ENCODE results near the gene MUC4. TPM values are rescaled to one million over a fixed set of nuclear protein-coding genes. Genes with fewer than 3 reads are reported as not detected.
A peak's percentile ranks its signal among the peaks of the same experiment; 100 is the strongest.

The MUC4 gene
- total and polyA plus RNA-seq, 9 of the 15 experiments (the other 6 are each of a cell fraction or from before 2014, with no cell fraction given), result under 0.01 to 0.21 (median 0.10) TPM; not detected in 4

DNA sequence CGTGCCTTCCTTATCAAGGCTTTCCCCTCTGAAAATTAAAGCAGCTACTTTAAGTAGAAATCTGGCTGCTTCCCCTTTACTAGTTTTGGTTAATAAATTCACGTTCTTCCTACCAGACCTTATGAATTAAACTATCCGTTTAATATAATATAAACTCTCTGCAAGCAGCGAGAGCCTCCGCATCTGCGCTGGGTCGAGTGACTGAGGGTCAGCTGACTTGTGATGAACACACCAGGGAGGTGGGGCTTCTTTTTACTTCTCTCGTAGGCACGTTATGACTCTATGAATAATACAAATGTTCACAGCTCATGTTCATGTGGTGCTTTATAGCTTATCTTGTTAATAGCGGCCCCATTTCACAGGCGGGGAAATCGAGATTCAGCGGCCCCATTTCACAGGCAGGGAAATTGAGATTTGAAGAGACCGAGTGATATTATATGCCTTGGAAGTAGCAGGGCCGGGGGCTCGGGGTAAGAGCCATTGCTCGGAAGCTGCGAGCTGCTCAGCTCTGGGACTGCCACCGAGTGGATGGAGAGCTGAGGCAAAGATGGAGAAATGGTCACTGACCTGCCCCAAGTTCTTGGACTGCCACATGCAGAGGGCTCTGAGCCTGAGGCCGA is 8.3 kb downstream of the MUC4 start:
- CTCF ChIA-PET (ENCODE audit: low intra/inter-chr PET ratio), result no interaction called here
- DNase-seq (ENCODE audit: extremely low read depth in 1 of 4, low spot score in 3 of 4) (peak in 2 of 4 experiments; percentile 39 to 44), FAIRE-seq (no peak), ATAC-seq (peak; percentile 40)
- in situ Hi-C loops (cut with MboI) (no loop called here), intact Hi-C loops (cut with micrococcal nuclease) (no loop called here)
- no peaks in the 10 kb centered on the region for H3K79me2 ChIP-seq (ENCODE audit: control insufficient read depth, insufficient read depth, low read length)
- no peaks in the 10 kb centered on the region for H3K9me3 ChIP-seq (replicated peaks; ENCODE audit: control insufficient read depth, insufficient read depth, low read depth, low read length)
- 40% methylated on average over 20 of the region's 20 CpGs for WGBS (ENCODE audit: insufficient coverage, low coverage, missing lambda C conversion rate)
- H3K4me2 ChIP-seq (ENCODE audit: insufficient read depth, low read length), result peak overlapping the region; percentile 78
- no peaks in the 10 kb centered on the region for H3K9me1 ChIP-seq (ENCODE audit: control insufficient read depth, insufficient read depth, low read length)
- no peak overlapping the region for H3K4me3 ChIP-seq
- no peaks in the 10 kb centered on the region for H4K20me1 ChIP-seq (replicated peaks; ENCODE audit: control insufficient read depth, insufficient read depth, low read length)
- no peaks in the 10 kb centered on the region for H3K27me3 ChIP-seq (ENCODE audit: control insufficient read depth in 2 of 2, insufficient read depth in 2 of 2, low read length in 2 of 2)
- no peaks in the 10 kb centered on the region for H3K36me3 ChIP-seq (ENCODE audit: control insufficient read depth, insufficient read depth, low read length)
- H3K27ac ChIP-seq (ENCODE audit: extremely low read depth, low read depth, low read length), result peak overlapping the region; percentile 82
- BruUV-seq (replicated peaks), result no TSS peak
- peak overlapping the region; percentile 39 to 87; a peak in 2 of 4 replicates for H3K9ac ChIP-seq (ENCODE audit: insufficient read depth in 1 of 2, low read depth in 2 of 2, low read length in 2 of 2)
- POLR2A ChIA-PET, result interaction anchor here (0.6 to 1.4 kb wide), 3 partner anchors 8 to 12 kb away, joined by 3 to 6 read pairs (median 5); no protein-coding TSS in a partner anchor
- peaks cover 52 to 54% of the 10 kb centered on the region in 2 experiments for H3K4me1 ChIP-seq (replicated peaks in 1 of 2; ENCODE audit: control insufficient read depth in 2 of 2, insufficient read depth in 2 of 2, low read length in 2 of 2)
- peak overlapping the region; percentile 96 for H2AFZ ChIP-seq (ENCODE audit: low read depth, low read length)
- TF ChIP-seq ZNF239 (CRISPR knock-in tag; IDR thresholded peaks at IDR 0.05), result no peak
- no peak for TF ChIP-seq OTX1 (CRISPR knock-in tag; IDR thresholded peaks at IDR 0.05)
- TF ChIP-seq SP2 (IDR thresholded peaks at IDR 0.05; ENCODE audit: extremely low read depth, low read depth, low read length, poor library complexity, severe bottlenecking), result no peak
- TF ChIP-seq, protein P1, sequence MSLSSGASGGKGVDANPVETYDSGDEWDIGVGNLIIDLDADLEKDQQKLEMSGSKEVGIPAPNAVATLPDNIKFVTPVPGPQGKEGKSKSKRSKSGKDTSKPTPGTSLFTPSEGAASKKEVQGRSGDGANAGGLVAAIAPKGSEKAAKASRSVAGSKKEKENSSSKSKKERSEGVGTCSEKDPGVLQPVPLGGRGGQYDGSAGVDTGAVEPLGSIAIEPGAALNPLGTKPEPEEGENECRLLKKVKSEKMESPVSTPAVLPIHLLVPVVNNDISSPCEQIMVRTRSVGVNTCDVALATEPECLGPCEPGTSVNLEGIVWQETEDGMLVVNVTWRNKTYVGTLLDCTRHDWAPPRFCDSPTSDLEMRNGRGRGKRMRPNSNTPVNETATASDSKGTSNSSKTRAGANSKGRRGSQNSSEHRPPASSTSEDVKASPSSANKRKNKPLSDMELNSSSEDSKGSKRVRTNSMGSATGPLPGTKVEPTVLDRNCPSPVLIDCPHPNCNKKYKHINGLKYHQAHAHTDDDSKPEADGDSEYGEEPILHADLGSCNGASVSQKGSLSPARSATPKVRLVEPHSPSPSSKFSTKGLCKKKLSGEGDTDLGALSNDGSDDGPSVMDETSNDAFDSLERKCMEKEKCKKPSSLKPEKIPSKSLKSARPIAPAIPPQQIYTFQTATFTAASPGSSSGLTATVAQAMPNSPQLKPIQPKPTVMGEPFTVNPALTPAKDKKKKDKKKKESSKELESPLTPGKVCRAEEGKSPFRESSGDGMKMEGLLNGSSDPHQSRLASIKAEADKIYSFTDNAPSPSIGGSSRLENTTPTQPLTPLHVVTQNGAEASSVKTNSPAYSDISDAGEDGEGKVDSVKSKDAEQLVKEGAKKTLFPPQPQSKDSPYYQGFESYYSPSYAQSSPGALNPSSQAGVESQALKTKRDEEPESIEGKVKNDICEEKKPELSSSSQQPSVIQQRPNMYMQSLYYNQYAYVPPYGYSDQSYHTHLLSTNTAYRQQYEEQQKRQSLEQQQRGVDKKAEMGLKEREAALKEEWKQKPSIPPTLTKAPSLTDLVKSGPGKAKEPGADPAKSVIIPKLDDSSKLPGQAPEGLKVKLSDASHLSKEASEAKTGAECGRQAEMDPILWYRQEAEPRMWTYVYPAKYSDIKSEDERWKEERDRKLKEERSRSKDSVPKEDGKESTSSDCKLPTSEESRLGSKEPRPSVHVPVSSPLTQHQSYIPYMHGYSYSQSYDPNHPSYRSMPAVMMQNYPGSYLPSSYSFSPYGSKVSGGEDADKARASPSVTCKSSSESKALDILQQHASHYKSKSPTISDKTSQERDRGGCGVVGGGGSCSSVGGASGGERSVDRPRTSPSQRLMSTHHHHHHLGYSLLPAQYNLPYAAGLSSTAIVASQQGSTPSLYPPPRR (CRISPR knock-in tag; IDR thresholded peaks at IDR 0.05; ENCODE audit: borderline replicate concordance), result no peak
- TF ChIP-seq ZKSCAN3 (CRISPR knock-in tag; IDR thresholded peaks at IDR 0.05), result no peak
- no peak for TF ChIP-seq ZNF217 (CRISPR knock-in tag; IDR thresholded peaks at IDR 0.05)
- TF ChIP-seq ZC3H11A (IDR thresholded peaks at IDR 0.05; ENCODE audit: low read depth, low read length), result no peak
- TF ChIP-seq TCF7 (IDR thresholded peaks at IDR 0.05; ENCODE audit: borderline replicate concordance), result no peak
- no peak for TF ChIP-seq ZNF143 (CRISPR knock-in tag; IDR thresholded peaks at IDR 0.05)
- TF ChIP-seq RAD51 (IDR thresholded peaks at IDR 0.05; ENCODE audit: borderline replicate concordance, low read depth), result peak; percentile 75; the same call in 1 of the 2 replicates
- TF ChIP-seq, protein P2, sequence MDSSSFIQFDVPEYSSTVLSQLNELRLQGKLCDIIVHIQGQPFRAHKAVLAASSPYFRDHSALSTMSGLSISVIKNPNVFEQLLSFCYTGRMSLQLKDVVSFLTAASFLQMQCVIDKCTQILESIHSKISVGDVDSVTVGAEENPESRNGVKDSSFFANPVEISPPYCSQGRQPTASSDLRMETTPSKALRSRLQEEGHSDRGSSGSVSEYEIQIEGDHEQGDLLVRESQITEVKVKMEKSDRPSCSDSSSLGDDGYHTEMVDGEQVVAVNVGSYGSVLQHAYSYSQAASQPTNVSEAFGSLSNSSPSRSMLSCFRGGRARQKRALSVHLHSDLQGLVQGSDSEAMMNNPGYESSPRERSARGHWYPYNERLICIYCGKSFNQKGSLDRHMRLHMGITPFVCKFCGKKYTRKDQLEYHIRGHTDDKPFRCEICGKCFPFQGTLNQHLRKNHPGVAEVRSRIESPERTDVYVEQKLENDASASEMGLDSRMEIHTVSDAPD (CRISPR knock-in tag; IDR thresholded peaks at IDR 0.05), result no peak
- TF ChIP-seq, protein P3, sequence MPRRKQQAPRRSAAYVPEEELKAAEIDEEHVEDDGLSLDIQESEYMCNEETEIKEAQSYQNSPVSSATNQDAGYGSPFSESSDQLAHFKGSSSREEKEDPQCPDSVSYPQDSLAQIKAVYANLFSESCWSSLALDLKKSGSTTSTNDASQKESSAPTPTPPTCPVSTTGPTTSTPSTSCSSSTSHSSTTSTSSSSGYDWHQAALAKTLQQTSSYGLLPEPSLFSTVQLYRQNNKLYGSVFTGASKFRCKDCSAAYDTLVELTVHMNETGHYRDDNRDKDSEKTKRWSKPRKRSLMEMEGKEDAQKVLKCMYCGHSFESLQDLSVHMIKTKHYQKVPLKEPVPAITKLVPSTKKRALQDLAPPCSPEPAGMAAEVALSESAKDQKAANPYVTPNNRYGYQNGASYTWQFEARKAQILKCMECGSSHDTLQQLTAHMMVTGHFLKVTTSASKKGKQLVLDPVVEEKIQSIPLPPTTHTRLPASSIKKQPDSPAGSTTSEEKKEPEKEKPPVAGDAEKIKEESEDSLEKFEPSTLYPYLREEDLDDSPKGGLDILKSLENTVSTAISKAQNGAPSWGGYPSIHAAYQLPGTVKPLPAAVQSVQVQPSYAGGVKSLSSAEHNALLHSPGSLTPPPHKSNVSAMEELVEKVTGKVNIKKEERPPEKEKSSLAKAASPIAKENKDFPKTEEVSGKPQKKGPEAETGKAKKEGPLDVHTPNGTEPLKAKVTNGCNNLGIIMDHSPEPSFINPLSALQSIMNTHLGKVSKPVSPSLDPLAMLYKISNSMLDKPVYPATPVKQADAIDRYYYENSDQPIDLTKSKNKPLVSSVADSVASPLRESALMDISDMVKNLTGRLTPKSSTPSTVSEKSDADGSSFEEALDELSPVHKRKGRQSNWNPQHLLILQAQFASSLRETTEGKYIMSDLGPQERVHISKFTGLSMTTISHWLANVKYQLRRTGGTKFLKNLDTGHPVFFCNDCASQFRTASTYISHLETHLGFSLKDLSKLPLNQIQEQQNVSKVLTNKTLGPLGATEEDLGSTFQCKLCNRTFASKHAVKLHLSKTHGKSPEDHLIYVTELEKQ (CRISPR knock-in tag; IDR thresholded peaks at IDR 0.05), result no peak
- no peak for TF ChIP-seq BRD4 (IDR thresholded peaks at IDR 0.05)

Data from K562 (cell line).